Bronchial epithelial cell (primary cell): ENCODE results near the gene UNC13A. TPM values are rescaled to one million over a fixed set of nuclear protein-coding genes. Genes with fewer than 3 reads are reported as not detected.

Experiments used
- DNase-seq: peaks from one replicate; pipeline ENCODE4 v3.0.0-alpha.2; 2010; ENCODE audit warnings: low read depth
- FAIRE-seq: peaks from 2 replicates; lab custom pipeline; 2011; peaks lifted over from hg19 to GRCh38; lab: Jason Lieb, UNC
- H3K27me3 ChIP-seq: 2 replicates; pipeline ENCODE4 v1.5.1; 2011; ENCODE audit warnings: low read length; ENCODE audit not compliant: control insufficient read depth, insufficient read depth
- H3K36me3 ChIP-seq: 2 replicates; pipeline ENCODE4 v1.5.1; 2011; ENCODE audit warnings: low read length; ENCODE audit not compliant: control insufficient read depth, insufficient read depth
- H3K4me3 ChIP-seq: 2 replicates; pipeline ENCODE4 v1.5.1; 2011; ENCODE audit warnings: mild to moderate bottlenecking, low read depth, low read length, control low read depth
- CTCF ChIP-seq: IDR thresholded peaks from 2 replicates; pipeline ENCODE4 v1.5.1; 2011; ENCODE audit warnings: mild to moderate bottlenecking, moderate library complexity, low read length, control low read depth, inconsistent platforms; ENCODE audit not compliant: insufficient read depth, severe bottlenecking
- total RNA-seq: library from RNA; depleted of rRNA; stranded (reverse); fragments of >200 nt; gene quantifications from 2 replicates; pipeline ENCODE4 v1.2.1, GENCODE V29; 2014

The UNC13A gene
- total RNA-seq, 1 donor from 2014 or later, result under 0.01 TPM

DNA sequence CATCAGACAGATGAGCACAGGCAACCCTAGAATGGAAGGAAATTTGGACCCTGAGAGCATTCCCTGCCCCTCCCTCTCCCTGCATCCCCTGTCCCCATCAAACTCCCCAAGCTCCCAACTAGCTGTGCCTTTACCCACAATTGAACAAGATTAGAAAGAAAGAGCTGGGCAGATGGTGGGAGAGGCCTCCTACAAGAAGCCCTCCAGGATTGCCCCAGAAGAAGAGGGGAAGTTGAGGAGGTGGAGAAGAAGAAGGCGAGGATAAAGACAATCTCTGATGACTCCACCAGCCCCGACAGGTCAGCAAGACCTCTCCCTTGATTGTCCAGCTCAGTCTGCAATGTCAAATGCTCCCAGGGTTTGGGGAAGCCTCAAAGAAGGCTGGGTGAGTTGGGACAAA is 11.9 kb downstream of the UNC13A start:
- peaks cover 2% of the 10 kb centered on the region for H3K27me3 ChIP-seq
- no peak for FAIRE-seq
- TF ChIP-seq CTCF, result no peak

GRCh38 chr19:17673937-17674799 is 14.0 kb downstream of the UNC13A start:
- Histone ChIP-seq H3K27me3 (no peaks in the 10 kb centered on the region), H3K4me3 (no peak overlapping the region), H3K36me3 (no peaks in the 10 kb centered on the region)
- no peak for FAIRE-seq
- no peak for TF ChIP-seq CTCF
- DNase-seq, result no peak

More for the DNA sequence above, 11.9 kb downstream of the UNC13A start:
- no peaks in the 10 kb centered on the region for H3K36me3 ChIP-seq
- no peak overlapping the region for H3K4me3 ChIP-seq
- no peak for DNase-seq

- no peak for TF ChIP-seq CTCF
- Histone ChIP-seq H3K4me3 (no peak overlapping the region), H3K36me3 (no peaks in the 10 kb centered on the region), H3K27me3 (no peaks in the 10 kb centered on the region)
- DNase-seq, result peak; percentile 59
- peak; percentile 40 for FAIRE-seq
These were observed 16.2 kb downstream of the UNC13A start for GRCh38 chr19:17671906-17672305.

GRCh38 chr19:17669419-17669818 is 18.7 kb downstream of the UNC13A start:
- FAIRE-seq (no peak), DNase-seq (no peak)
- H3K27me3 ChIP-seq, result no peaks in the 10 kb centered on the region
- TF ChIP-seq CTCF, result no peak
- no peaks in the 10 kb centered on the region for H3K36me3 ChIP-seq
- no peak overlapping the region for H3K4me3 ChIP-seq

GRCh38 chr19:17665058-17665457 is 23.1 kb downstream of the UNC13A start:
- Histone ChIP-seq H3K36me3 (no peaks in the 10 kb centered on the region), H3K4me3 (no peak overlapping the region), H3K27me3 (no peaks in the 10 kb centered on the region)
- TF ChIP-seq CTCF, result no peak
- FAIRE-seq (no peak), DNase-seq (no peak)
